ENCODE results near the gene STX18.

DNA sequence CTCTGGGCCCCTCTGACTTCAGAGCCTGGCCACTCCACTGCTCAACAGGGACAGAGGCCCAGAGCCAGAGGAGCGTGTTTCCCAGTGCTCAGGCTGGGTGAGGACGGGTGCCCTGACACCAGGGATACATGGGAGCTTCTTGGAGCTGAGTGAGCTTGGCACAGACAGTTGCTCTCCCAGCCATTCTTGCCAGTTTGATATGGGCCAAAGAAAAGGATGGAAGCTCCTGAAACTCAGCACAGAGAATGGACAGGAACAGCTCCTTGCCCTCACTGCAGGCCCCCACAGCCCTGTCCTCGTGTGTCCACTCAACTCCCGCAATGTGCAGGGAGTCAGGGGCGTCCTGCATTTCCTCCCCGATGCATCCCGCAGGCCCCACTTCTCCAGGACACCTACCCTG, 116.2 kb downstream of the STX18 start:
- TF ChIP-seq CTCF (IDR thresholded peaks at IDR 0.05): no peak
- TF ChIP-seq POLR2A (IDR thresholded peaks at IDR 0.05): no peak

All from thyroid gland (tissue), 4 donors.